Neuron (in vitro differentiated cells): ENCODE results near the gene TMEM270.

Source experiments
- H2AFZ ChIP-seq: one replicate; pipeline ENCODE4 v1.6.1; 2013; ENCODE audit warnings: low read depth, mild to moderate bottlenecking, inconsistent platforms, low read length, moderate library complexity
- H3K27me3 ChIP-seq: one replicate; pipeline ENCODE4 v1.6.1; 2013; ENCODE audit warnings: low read length; ENCODE audit not compliant: insufficient read depth
- H3K36me3 ChIP-seq: one replicate; pipeline ENCODE4 v1.6.1; 2013; ENCODE audit warnings: low read length; ENCODE audit not compliant: insufficient read depth
- H3K4me1 ChIP-seq: one replicate; pipeline ENCODE4 v1.6.1; 2013; ENCODE audit warnings: low read length; ENCODE audit not compliant: insufficient read depth
- H3K4me3 ChIP-seq: 2 replicates; pipeline ENCODE4 v1.5.1; 2013; ENCODE audit warnings: mild to moderate bottlenecking, low read length, moderate library complexity
- H3K9me3 ChIP-seq: one replicate; pipeline ENCODE4 v1.6.1; 2013; ENCODE audit warnings: low read length

Gene TMEM270

DNA sequence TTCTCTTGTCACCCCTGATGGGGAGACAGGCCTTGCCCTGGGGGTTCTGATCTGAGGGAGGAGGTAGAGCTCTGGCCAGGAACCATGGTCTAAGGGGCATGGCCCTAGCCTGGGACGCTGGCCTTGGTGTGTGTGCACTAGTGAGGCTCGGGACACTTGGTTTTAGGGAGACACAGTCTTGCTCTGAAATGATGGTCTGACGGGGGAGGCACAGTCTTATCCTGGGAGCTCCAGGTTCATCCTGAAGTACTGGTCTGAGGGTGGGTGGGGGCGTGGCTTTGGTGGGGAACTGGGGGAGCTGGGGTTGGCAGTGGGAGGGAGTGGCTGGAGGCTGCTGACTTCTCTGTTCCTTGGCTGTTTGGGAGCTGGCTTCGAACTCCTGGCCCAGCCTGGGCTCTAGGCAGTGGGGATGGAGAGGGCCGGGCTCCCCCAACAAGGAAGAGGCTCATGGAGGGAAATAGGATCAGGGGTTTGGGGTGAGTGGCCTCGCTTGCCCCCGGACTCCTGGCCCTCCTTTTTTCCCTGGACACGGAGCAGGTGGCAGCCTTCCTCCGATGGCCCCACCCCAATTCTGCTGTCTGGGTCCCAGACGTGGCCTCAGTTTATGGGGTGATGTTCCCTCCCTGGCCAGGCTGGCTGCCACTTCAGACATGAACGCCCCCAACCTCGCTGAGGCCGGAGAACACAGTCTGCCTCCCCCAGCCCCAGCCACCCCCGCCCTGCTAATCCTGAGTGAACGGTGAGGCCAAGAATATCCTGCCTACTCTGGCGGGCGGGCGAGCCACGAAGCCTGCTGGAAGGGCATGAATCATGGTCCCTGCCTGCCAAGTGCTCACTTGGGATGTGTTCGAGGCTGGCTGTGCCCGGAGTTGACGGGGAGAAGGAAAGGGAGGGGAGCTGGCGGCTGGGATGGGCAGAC, 43.5 kb downstream of the TMEM270 start:
- Histone ChIP-seq H3K36me3 (no peaks in the 10 kb centered on the region), H3K4me1 (no peaks in the 10 kb centered on the region), H2AFZ (no peak overlapping the region), H3K27me3 (no peaks in the 10 kb centered on the region), H3K4me3 (no peak overlapping the region), H3K9me3 (no peaks in the 10 kb centered on the region)

DNA sequence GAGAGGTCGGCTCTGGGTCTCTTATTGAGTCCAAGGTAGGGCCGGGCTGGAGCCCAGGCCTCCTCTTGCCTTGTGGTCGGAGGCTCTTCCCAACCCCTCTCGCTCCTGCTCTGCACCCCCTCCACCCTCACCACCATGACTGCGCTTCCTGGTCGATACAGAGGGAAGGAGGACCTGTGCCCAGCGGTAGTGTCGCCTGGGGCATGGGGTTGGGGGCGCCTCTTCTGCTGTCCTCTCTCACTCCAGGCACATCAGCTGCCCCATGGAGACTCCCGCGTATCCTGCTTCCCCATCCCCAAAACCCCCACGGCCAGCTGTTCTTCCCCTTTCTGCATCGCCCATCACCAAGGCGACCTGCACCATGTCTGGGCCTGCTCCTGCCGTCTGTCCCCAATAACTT, 44.4 kb downstream of the TMEM270 start:
- no peaks in the 10 kb centered on the region for H3K4me1 ChIP-seq
- H3K4me3 ChIP-seq: no peak overlapping the region
- H2AFZ ChIP-seq: no peak overlapping the region
- H3K36me3 ChIP-seq: no peaks in the 10 kb centered on the region
- no peaks in the 10 kb centered on the region for H3K9me3 ChIP-seq
- H3K27me3 ChIP-seq: no peaks in the 10 kb centered on the region

DNA sequence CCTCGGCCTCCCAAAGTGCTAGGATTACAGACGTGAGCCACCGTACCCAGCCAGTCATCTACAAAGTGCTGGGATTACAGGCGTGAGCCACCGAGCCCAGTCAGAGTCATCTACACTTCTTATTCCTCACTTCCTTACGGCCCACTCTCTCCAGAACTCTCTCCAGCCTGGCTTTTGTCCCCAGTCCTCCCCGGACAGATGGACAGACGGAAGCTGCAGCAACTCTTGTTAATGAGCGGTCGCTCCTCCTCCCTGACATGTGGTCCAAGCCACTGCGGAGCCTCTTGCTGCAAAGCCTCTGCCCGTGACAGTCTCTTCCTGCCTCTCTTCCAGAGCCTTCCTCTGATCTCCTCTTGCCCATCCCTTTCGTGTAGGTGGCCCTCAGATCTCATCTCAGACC, 45.9 kb downstream of the TMEM270 start:
- Histone ChIP-seq H3K4me1 (no peaks in the 10 kb centered on the region), H3K27me3 (no peaks in the 10 kb centered on the region)

DNA sequence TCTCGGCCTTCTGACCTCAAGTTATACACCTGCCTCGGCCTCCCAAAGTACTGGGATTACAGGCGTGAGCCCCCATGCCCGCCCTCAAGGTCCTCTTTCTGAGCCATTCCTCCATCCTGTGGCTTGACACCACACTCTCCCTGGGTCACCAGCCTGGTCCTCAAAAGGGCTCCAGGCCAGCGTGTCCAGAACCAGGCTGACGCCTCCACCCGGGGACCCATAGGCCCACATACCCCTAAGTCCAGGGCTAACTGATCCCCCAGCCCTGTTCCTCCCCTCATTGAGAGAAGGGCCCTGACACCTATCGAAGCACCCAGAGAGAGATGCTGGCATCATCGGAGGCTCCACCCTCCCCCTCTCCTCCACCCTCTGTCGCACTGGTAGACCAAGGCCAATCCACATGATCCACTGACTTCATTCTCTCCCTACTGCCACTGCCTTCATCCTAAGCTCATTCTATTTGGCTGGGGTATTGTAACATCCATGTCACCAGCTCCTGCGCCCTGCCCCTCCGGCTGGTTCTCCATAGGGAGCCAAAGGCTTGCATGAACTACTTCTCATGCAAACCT, 46.7 kb downstream of the TMEM270 start:
- Histone ChIP-seq H3K4me1 (no peaks in the 10 kb centered on the region), H3K9me3 (no peaks in the 10 kb centered on the region), H2AFZ (no peak overlapping the region), H3K27me3 (no peaks in the 10 kb centered on the region), H3K36me3 (no peaks in the 10 kb centered on the region), H3K4me3 (no peak overlapping the region)

More for the DNA sequence above, 45.9 kb downstream of the TMEM270 start:
- Histone ChIP-seq H3K4me3 (no peak overlapping the region), H3K9me3 (no peaks in the 10 kb centered on the region), H3K36me3 (no peaks in the 10 kb centered on the region), H2AFZ (no peak overlapping the region)

DNA sequence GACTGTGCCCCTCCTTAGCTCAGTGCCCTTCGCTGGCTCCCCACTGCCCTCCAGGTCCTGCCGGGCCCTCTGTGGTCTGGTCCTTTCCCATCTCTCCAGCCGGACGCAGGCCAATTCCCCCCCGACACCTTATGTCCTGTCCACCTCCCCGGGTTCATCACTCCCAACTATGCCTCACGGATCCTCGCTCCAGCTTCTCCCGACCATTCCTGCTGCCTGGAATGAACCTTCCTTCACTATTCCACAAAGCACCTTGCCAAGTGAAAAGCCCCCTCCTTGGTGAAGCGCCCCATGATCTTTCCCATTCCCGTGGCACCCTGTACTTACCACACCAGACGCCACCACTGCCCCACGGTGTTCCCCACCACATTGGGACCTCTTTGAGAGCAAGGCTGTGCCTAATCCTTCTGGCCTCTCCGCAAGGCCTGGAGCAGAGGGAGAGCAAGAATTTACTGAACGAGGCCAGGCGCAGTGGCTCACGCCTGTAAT, 47.2 kb downstream of the TMEM270 start:
- Histone ChIP-seq H3K9me3 (no peaks in the 10 kb centered on the region), H3K27me3 (no peaks in the 10 kb centered on the region), H3K4me3 (no peak overlapping the region), H3K4me1 (no peaks in the 10 kb centered on the region), H2AFZ (no peak overlapping the region), H3K36me3 (no peaks in the 10 kb centered on the region)

DNA sequence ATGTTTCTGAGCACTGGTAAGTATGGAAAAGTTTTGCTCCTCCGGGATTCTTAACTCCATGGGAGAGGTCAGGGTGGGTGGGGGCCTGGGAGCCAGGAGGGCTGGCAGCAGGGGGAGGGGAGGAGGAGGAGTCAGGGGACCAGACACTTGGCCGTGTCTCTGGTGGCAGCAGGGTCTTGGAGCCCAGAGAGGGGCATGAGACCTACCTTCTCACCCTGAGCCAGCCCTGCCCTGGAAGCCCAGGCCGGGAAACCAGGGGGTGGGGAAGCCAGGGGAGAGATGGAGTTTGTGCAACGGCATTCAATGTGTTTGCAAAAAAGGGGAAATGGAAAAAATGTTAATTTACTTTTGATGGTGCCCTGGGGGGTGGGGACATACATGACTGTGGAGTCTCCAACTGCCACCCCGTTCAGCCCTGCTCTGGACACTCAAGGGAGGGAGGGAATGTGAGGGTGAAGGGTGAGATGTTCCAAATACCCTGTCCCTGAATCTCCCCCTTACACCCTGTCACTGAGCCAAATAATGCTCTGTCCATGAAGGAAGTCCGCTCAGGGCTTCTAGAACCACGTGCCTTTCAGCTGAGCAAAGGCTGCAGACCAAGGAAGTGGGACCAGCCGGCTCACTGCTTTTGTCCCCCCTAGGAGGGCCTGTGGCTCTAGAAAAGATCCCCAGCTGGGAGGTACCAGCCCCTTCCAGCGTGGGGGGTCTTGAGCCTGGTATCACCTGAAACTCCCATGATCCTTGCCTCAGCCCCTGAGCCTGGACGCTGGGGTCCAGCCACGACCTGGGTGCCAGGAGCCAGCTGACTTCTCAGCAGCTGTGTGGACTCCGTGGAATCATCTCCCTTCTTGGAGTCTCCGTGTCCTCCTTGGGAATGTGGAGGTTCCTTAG, 48.3 kb downstream of the TMEM270 start:
- no peaks in the 10 kb centered on the region for H3K36me3 ChIP-seq
- no peaks in the 10 kb centered on the region for H3K27me3 ChIP-seq
- H3K4me1 ChIP-seq: no peaks in the 10 kb centered on the region
- H2AFZ ChIP-seq: no peak overlapping the region
- no peak overlapping the region for H3K4me3 ChIP-seq
- no peaks in the 10 kb centered on the region for H3K9me3 ChIP-seq

DNA sequence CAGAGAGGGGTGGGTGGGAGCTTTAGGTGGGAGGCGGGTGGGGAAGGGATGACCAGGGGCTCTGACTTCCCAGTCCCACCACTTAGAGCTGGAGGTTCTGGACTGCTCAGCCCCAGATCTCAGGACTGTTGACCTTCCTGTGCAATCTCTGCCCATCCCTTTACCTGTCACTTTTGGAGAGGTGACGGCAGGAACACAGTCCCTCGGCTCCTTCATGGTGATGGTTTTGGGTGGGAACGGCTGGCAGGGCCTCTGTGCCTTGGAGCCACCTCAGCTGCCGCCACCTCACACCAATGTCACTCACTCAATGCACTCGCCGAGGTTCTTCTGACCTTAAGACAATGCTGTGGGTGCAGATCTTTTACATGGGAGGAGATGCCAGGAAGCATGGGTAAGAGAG, 49.0 kb downstream of the TMEM270 start:
- Histone ChIP-seq H3K36me3 (no peaks in the 10 kb centered on the region), H3K4me1 (no peaks in the 10 kb centered on the region), H3K9me3 (no peaks in the 10 kb centered on the region), H3K4me3 (no peak overlapping the region), H3K27me3 (no peaks in the 10 kb centered on the region), H2AFZ (no peak overlapping the region)

DNA sequence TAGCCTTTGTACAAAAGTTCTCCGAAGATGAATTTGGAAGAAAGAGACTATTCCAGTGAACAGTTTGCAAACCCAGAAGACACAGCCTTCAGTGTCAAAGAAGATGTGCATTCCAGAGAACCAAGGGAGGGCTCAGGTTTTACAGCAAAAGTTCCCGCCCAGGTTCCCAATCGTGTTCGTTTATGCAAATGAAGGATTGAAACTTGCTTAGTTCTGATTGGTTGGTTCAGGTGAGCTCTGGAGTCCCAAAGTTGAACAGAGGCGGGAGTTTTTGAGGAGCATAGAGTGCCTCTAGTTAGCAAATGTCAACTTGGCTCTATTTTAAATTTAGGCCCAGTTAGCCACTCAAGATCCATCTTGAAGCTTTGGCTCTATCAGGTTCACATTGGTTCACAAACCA, 51.3 kb downstream of the TMEM270 start:
- no peaks in the 10 kb centered on the region for H3K27me3 ChIP-seq
- no peaks in the 10 kb centered on the region for H3K9me3 ChIP-seq
- no peaks in the 10 kb centered on the region for H3K36me3 ChIP-seq
- H3K4me3 ChIP-seq: no peak overlapping the region
- H3K4me1 ChIP-seq: no peaks in the 10 kb centered on the region
- H2AFZ ChIP-seq: no peak overlapping the region
